Calu3 (cell line): Measurements from ENCODE around the gene NDUFB10. TPM values are rescaled to one million over a fixed set of nuclear protein-coding genes. Genes with fewer than 3 reads are reported as not detected.

Experiments used
- BruUV-seq: library from RNA; stranded (reverse); fragments of 400-500 nt; replicated peaks from 2 replicates; lab custom pipeline; 2021; lab: Mats Ljungman, UMichigan
- CTCF ChIA-PET: fragments of 300-600 bp; sonication (Branson Sonifier 250); formaldehyde crosslinking; loops from one replicate; lab custom pipeline; 2022; ENCODE audit warnings: antibody characterized with exemption; lab: Charles Lee
- DNase-seq: peaks from one replicate; pipeline ENCODE4 v3.0.0; 2022
- H3K27ac Mint-ChIP-seq: one replicate; pipeline ENCODE4 v1.8.0; 2022; ENCODE audit warnings: mixed read lengths; ENCODE audit not compliant: unreplicated experiment
- H3K27me3 Mint-ChIP-seq: one replicate; pipeline ENCODE4 v1.8.0; 2022; ENCODE audit warnings: mixed read lengths; ENCODE audit not compliant: unreplicated experiment
- H3K36me3 Mint-ChIP-seq: one replicate; pipeline ENCODE4 v1.8.0; 2022; ENCODE audit warnings: mild to moderate bottlenecking, moderate library complexity, mixed read lengths; ENCODE audit not compliant: insufficient read depth, unreplicated experiment
- H3K4me1 Mint-ChIP-seq: one replicate; pipeline ENCODE4 v1.8.0; 2022; ENCODE audit warnings: mild to moderate bottlenecking, low read depth, mixed read lengths; ENCODE audit not compliant: unreplicated experiment
- H3K4me3 Mint-ChIP-seq: one replicate; pipeline ENCODE4 v1.8.0; 2022; ENCODE audit warnings: mild to moderate bottlenecking, low read depth, moderate library complexity, mixed read lengths; ENCODE audit not compliant: unreplicated experiment
- H3K9me3 Mint-ChIP-seq: one replicate; pipeline ENCODE4 v1.8.0; 2022; ENCODE audit warnings: low read depth, mixed read lengths; ENCODE audit not compliant: unreplicated experiment
- intact Hi-C: fragments of 100-400 bp; cut with micrococcal nuclease; formaldehyde crosslinking; loops from one replicate; pipeline ENCODE4 v1.10.0; 2022; ENCODE audit not compliant: unreplicated experiment
- total RNA-seq: library from RNA; stranded (reverse); gene quantifications from 2 replicates; pipeline ENCODE4 v1.2.3, GENCODE V29; 2022
- TF ChIP-seq, protein P1 (sequence below): fragments of 200-600 bp; IDR thresholded peaks from one replicate; pipeline ENCODE4 v1.8.0; 2022; ENCODE audit warnings: antibody characterized with exemption; ENCODE audit not compliant: unreplicated experiment

NDUFB10 gene
- total RNA-seq, 1 experiment from 2014 or later = 148 TPM

DNA sequence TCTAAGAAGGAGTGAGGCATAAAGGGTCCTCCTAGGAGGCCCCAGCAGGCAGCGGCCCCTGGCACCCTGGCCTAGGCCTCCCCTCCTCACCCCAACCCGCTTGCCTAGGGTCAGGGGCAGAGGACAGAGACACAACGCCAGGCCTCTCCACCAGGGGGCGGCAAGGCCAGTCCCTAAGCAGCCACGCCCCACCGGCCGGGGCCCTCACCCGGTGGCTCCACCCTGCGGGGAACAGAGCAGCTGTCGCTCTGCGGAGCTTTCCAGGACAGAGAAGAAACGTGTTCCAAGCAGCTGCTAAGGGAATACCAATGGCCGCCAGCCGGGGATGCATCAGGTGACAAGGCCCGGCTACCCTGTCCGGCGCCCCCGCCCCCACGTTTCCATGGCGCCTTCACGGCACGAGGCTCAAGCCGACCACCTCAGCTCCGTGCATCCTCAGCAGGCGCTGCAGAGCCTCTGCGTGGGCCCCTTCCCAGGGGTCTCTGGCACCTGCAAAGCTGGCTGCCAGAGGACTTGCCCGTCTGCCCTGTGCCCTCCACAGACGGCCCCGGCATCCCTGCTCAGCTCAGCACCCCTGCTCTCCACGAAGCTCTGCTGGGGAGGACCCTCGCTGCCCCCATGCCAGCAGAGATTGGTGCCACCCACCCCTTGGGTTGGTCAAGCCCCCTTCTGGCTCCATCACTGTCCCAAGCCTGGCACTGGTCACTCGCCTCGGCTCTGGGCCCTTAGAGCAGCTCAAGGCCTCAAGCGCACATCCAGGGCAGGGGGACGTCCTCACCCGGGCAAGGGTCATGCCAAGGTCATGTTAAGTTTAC, 44.7 kb downstream of the NDUFB10 start:
- TF ChIP-seq, protein P1, sequence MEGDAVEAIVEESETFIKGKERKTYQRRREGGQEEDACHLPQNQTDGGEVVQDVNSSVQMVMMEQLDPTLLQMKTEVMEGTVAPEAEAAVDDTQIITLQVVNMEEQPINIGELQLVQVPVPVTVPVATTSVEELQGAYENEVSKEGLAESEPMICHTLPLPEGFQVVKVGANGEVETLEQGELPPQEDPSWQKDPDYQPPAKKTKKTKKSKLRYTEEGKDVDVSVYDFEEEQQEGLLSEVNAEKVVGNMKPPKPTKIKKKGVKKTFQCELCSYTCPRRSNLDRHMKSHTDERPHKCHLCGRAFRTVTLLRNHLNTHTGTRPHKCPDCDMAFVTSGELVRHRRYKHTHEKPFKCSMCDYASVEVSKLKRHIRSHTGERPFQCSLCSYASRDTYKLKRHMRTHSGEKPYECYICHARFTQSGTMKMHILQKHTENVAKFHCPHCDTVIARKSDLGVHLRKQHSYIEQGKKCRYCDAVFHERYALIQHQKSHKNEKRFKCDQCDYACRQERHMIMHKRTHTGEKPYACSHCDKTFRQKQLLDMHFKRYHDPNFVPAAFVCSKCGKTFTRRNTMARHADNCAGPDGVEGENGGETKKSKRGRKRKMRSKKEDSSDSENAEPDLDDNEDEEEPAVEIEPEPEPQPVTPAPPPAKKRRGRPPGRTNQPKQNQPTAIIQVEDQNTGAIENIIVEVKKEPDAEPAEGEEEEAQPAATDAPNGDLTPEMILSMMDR = peak; percentile 97
- intact Hi-C loops = no loop called here
- H3K27ac Mint-ChIP-seq = no peak overlapping the region
- peak overlapping the region; percentile 17 for H3K4me3 Mint-ChIP-seq
- peaks cover 42% of the 10 kb centered on the region for H3K36me3 Mint-ChIP-seq
- CTCF ChIA-PET = interaction anchor here (0.6 to 2.0 kb wide), 11 partner anchors 8 to 149 kb away, joined by 3 to 11 read pairs (median 4); partner anchors contain the start of genes PKD1 and TBL3
- peak; percentile 97 for DNase-seq
- H3K9me3 Mint-ChIP-seq = no peaks in the 10 kb centered on the region
- peaks cover 38% of the 10 kb centered on the region for H3K4me1 Mint-ChIP-seq
- BruUV-seq = no TSS peak
- no peaks in the 10 kb centered on the region for H3K27me3 Mint-ChIP-seq

DNA sequence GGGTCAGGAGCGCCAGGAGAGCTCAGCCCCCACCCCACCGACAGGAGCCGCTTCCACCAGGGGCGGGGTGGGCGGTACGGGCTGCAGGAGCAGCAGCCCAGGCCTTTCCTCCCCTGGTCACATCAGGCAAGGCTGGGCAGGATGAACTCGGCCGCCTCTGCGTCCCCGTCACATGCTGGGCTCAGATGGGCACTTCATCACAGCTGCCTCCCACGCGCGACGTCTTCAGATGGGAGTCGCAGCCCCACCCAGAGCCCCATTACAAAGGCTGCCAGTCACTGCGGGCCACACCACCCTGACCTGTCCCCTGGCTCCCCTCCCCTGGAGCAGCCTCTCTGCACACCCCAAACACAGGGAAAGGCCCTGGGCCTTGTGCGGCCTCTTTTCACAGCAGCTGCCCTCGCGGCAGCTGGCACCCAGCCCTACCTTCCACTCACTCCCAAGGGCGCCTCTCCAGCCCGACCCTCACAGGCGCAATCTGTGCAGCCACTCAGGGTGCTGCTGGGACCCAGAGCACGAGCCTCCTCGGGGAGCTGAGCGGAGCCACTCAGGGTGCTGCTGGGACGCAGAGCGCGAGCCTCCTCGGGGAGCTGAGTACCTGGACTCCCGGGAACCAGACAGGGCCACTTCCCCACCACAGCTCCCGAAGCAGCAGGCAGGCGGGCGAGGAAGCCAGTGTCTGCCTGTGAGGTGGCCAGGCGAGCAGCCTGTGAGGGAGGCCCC, 45.6 kb downstream of the NDUFB10 start:
- intact Hi-C loops = no loop called here
- H3K36me3 Mint-ChIP-seq = peaks cover 51% of the 10 kb centered on the region
- H3K9me3 Mint-ChIP-seq = no peaks in the 10 kb centered on the region
- DNase-seq = no peak
- TF ChIP-seq, protein P1 = no peak
- H3K4me3 Mint-ChIP-seq = peak overlapping the region; percentile 10
- H3K27me3 Mint-ChIP-seq = no peaks in the 10 kb centered on the region
- H3K4me1 Mint-ChIP-seq = peaks cover 38% of the 10 kb centered on the region
- BruUV-seq = no TSS peak
- CTCF ChIA-PET = interaction anchor here (1.6 kb wide), 1 partner anchor 136 kb away, joined by 11 read pairs; no protein-coding TSS in a partner anchor
- H3K27ac Mint-ChIP-seq = no peak overlapping the region

DNA sequence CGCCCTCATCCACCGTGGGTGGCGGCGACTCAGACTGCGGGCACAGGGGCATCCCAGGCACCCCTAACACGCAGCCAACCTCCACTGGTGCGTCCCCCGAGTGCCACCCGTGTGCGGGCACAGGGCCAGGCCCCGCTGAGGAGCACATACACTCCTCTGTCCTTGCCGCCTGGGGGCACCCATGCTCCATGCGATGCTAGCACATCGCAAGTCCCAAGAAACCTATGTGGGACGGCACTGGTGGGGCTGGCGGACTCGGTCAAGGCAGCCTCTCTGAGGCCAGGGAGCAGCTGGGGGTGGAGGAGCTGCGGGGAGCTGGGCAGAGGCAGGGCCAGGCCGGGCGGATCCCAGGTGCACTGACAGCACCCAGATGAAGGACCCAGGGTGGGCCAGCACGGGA, 46.3 kb downstream of the NDUFB10 start:
- Mint-ChIP-seq H3K27ac (peak overlapping the region; percentile 10), H3K4me1 (peaks cover 38% of the 10 kb centered on the region), H3K27me3 (no peaks in the 10 kb centered on the region), H3K36me3 (peaks cover 53% of the 10 kb centered on the region), H3K4me3 (peak overlapping the region; percentile 89), H3K9me3 (no peaks in the 10 kb centered on the region)
- BruUV-seq = no TSS peak
- CTCF ChIA-PET = no interaction called here
- DNase-seq = no peak
- intact Hi-C loops = no loop called here
- TF ChIP-seq, protein P1 = no peak

DNA sequence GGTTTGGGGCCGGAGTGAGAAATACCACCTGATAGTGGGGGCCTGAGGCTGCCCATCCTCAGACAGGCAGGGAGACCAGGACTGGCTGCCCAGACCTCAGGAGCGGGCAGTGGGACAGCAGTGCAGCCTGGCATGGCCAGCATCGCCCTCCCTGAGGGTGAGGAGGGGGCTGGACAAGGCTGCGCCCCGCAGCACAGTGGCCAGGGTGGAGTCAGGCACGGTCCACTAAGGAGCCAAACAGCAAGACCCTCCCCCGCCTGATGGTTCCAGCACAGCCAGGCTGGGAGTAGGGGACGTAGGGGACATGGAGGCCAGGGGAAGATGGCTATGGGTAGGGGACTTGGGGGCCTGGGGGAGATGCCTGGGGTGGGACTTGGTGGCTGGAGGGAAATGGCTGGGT, 47.0 kb downstream of the NDUFB10 start:
- peaks cover 48% of the 10 kb centered on the region for H3K36me3 Mint-ChIP-seq
- TF ChIP-seq, protein P1 = no peak
- H3K4me3 Mint-ChIP-seq = peak overlapping the region; percentile 89
- H3K27ac Mint-ChIP-seq = peak overlapping the region; percentile 10
- DNase-seq = no peak
- no peaks in the 10 kb centered on the region for H3K9me3 Mint-ChIP-seq
- H3K27me3 Mint-ChIP-seq = no peaks in the 10 kb centered on the region
- peaks cover 38% of the 10 kb centered on the region for H3K4me1 Mint-ChIP-seq
- CTCF ChIA-PET = no interaction called here
- no TSS peak for BruUV-seq
- intact Hi-C loops = no loop called here
